Keratinocyte (primary cell): ENCODE results near the gene ASXL2. TPM values are rescaled to one million over a fixed set of nuclear protein-coding genes. Genes with fewer than 3 reads are reported as not detected.

ENCODE experiments used
- DNase-seq: peaks from one replicate; pipeline ENCODE4 v3.0.0-alpha.2; 2011; ENCODE audit warnings: low read depth, missing footprints, low spot score
- FAIRE-seq: peaks from 2 replicates; lab custom pipeline; 2011; peaks lifted over from hg19 to GRCh38; lab: Jason Lieb, UNC
- H2AFZ ChIP-seq: 2 replicates; pipeline ENCODE4 v1.6.0; 2012; ENCODE audit warnings: low read length, control low read depth, inconsistent platforms; ENCODE audit not compliant: control insufficient read depth
- H3K27ac ChIP-seq: 2 replicates; pipeline ENCODE4 v1.5.1; 2011; ENCODE audit warnings: low read length; ENCODE audit not compliant: control insufficient read depth, insufficient read depth
- H3K27me3 ChIP-seq: 3 replicates; pipeline ENCODE4 v1.6.0; 2011; ENCODE audit warnings: low read length; ENCODE audit not compliant: control insufficient read depth, insufficient read depth; ENCODE audit errors: extremely low read depth
- H3K36me3 ChIP-seq, 2 experiments: 2 replicates in 1 of 2; 3 replicates in 1 of 2; pipeline ENCODE4 v1.5.1; 2011; ENCODE audit warnings: low read length in 2 of 2, mild to moderate bottlenecking in 1 of 2; ENCODE audit not compliant: control insufficient read depth in 2 of 2, insufficient read depth in 2 of 2; ENCODE audit errors: extremely low read depth in 1 of 2
- H3K4me1 ChIP-seq: 3 replicates; pipeline ENCODE4 v1.5.1; 2011; ENCODE audit warnings: low read length; ENCODE audit not compliant: control insufficient read depth, insufficient read depth; ENCODE audit errors: extremely low read depth
- H3K4me2 ChIP-seq: 3 replicates; pipeline ENCODE4 v1.6.0; 2011; ENCODE audit warnings: low read depth, low read length; ENCODE audit not compliant: control insufficient read depth, insufficient read depth; ENCODE audit errors: extremely low read depth
- H3K4me3 ChIP-seq, 3 experiments: fragments of 200-600 bp in 1 of 3; sonication (generic) in 1 of 3; 2 replicates in 2 of 3; 3 replicates in 1 of 3; pipeline ENCODE4 v1.5.1; 2011 to 2016; ENCODE audit warnings: low read length in 3 of 3, mild to moderate bottlenecking in 3 of 3, control low read depth in 2 of 3, inconsistent platforms in 1 of 3, low read depth in 1 of 3, mixed read lengths in 1 of 3, mixed run types in 1 of 3, moderate library complexity in 1 of 3; ENCODE audit not compliant: control insufficient read depth in 2 of 3, insufficient read depth in 2 of 3; ENCODE audit errors: extremely low read depth in 1 of 3
- H3K79me2 ChIP-seq: 2 replicates; pipeline ENCODE4 v1.6.0; 2012; ENCODE audit warnings: low read length; ENCODE audit not compliant: control insufficient read depth, insufficient read depth
- H3K9ac ChIP-seq: 3 replicates; pipeline ENCODE4 v1.6.0; 2011; ENCODE audit warnings: low read length; ENCODE audit not compliant: control insufficient read depth, insufficient read depth; ENCODE audit errors: extremely low read depth
- H3K9me1 ChIP-seq: 3 replicates; pipeline ENCODE4 v1.6.0; 2011; ENCODE audit warnings: low read length; ENCODE audit not compliant: control insufficient read depth, insufficient read depth; ENCODE audit errors: extremely low read depth
- H3K9me3 ChIP-seq: 2 replicates; pipeline ENCODE4 v1.5.1; 2012; ENCODE audit warnings: low read depth, low read length; ENCODE audit not compliant: control insufficient read depth
- H4K20me1 ChIP-seq: 3 replicates; pipeline ENCODE4 v1.6.0; 2011; ENCODE audit warnings: low read length; ENCODE audit not compliant: control insufficient read depth, insufficient read depth; ENCODE audit errors: extremely low read depth
- CTCF ChIP-seq, 3 experiments: IDR thresholded peaks in 1 of 3; conservative IDR thresholded peaks in 1 of 3; optimal IDR thresholded peaks in 1 of 3; 2 replicates in 2 of 3; 3 replicates in 1 of 3; pipeline versions ENCODE3 to v1.5.1; 2011; ENCODE audit warnings: low read length in 3 of 3, mild to moderate bottlenecking in 3 of 3, moderate library complexity in 2 of 3, control low read depth in 1 of 3, inconsistent platforms in 1 of 3; ENCODE audit not compliant: insufficient read depth in 2 of 3; ENCODE audit errors: extremely low read depth in 1 of 3
- EZH2 ChIP-seq: IDR thresholded peaks from one replicate; pipeline ENCODE4 v1.6.1; 2012; ENCODE audit warnings: inconsistent platforms, mild to moderate bottlenecking, low read length, moderate library complexity
- dilution Hi-C: fragments of 300-500 bp; cut with MboI; formaldehyde crosslinking; loops from one replicate; pipeline ENCODE4 v1.7.0; 2020; ENCODE audit warnings: low sequenced_read_pairs; ENCODE audit not compliant: extremely low pct_ligation_motif_present
- polyA minus RNA-seq, 3 experiments: library from RNA; depleted of rRNA, polyadenylated mRNA; stranded (reverse); fragments of >200 nt; gene quantifications; 1 replicate in 1 of 3; 2 replicates in 1 of 3; 3 replicates in 1 of 3; pipeline ENCODE4 v1.2.3, GENCODE V29; 2011
- polyA plus RNA-seq, 5 experiments: library from polyadenylated mRNA; depleted of rRNA in 3 of 5; stranded (reverse) in 3 of 5; stranded (forward) in 1 of 5; unstranded in 1 of 5; fragments of >200 nt; gene quantifications; 1 replicate in 1 of 5; 2 replicates in 3 of 5; 3 replicates in 1 of 5; pipeline versions ENCODE4 v1.2.1 to v1.2.3, GENCODE V29; 2011 to 2012; ENCODE audit warnings: missing spikeins in 2 of 5, low read depth in 1 of 5, low replicate concordance in 1 of 5

Gene ASXL2
- polyA plus RNA-seq (8.9 to 18.1 TPM (median 12.5 TPM) in 3 replicates), polyA minus RNA-seq (15.4 to 26.3 TPM (median 15.9 TPM) in 3 replicates)
- 35.2 TPM for polyA plus RNA-seq (2011; ENCODE audit: low read depth)
- polyA plus RNA-seq (2011; cell fraction: cytosol; rRNA removed): 7.5 and 12.4 TPM in 2 replicates
- polyA plus RNA-seq (2011; cell fraction: nucleus; rRNA removed): 21.2 and 23.4 TPM in 2 replicates
- polyA plus RNA-seq (2012; ENCODE audit: low replicate concordance): 9.0 and 14.7 TPM in 2 replicates
- 9.0 TPM for polyA minus RNA-seq (2011; cell fraction: cytosol; rRNA and poly(A)+ RNA removed)
- polyA minus RNA-seq (2011; cell fraction: nucleus; rRNA and poly(A)+ RNA removed): 21.4 and 42.7 TPM in 2 replicates

GRCh38 chr2:25878361-25879132 lies at the start of gene ASXL2:
Gene ASXL2 (minus strand): TSS chr2:25878487. CDS start chr2:25878222, 265 bp downstream.
- dilution Hi-C loops: no loop called here
- Histone ChIP-seq H3K4me3 (peak within 1 kb of the TSS; percentile 94 to 99 (median 97)), H3K4me1 (peaks cover 19% of the 10 kb centered on the region), H3K9me1 (peaks cover 3% of the 10 kb centered on the region), H3K27ac (peak within 1 kb of the TSS; percentile 97), H3K9ac (peak within 1 kb of the TSS; percentile 99), H3K79me2 (peaks cover 45% of the 10 kb centered on the region), H3K36me3 (peaks cover 0 to 3% of the 10 kb centered on the region in 2 experiments), H3K9me3 (no peaks in the 10 kb centered on the region), H4K20me1 (no peaks in the 10 kb centered on the region), H3K27me3 (no peaks in the 10 kb centered on the region), H2AFZ (peak within 1 kb of the TSS; percentile 91), H3K4me2 (peak within 1 kb of the TSS; percentile 97)
- FAIRE-seq (peak; percentile 49), DNase-seq (peak; percentile 57)
- TF ChIP-seq EZH2 (no peak), CTCF (optimal IDR thresholded peaks at IDR 0.05 in 1 of 3, IDR thresholded peaks at IDR 0.05 in 1 of 3, conservative IDR thresholded peaks at IDR 0.05 in 1 of 3; ENCODE audit: extremely low read depth in 1 of 3, insufficient read depth in 2 of 3, low read length in 3 of 3) (no peak)

GRCh38 chr2:25926984-25927756 lies 48.9 kb upstream of the ASXL2 start:
- Histone ChIP-seq H3K27me3 (no peaks in the 10 kb centered on the region), H3K36me3 (peaks cover 0 to 16% of the 10 kb centered on the region in 2 experiments), H3K27ac (no peak overlapping the region), H3K9ac (no peak overlapping the region), H3K9me3 (no peaks in the 10 kb centered on the region), H3K4me3 (no peak overlapping the region), H3K4me1 (no peaks in the 10 kb centered on the region), H3K9me1 (no peaks in the 10 kb centered on the region), H3K79me2 (no peaks in the 10 kb centered on the region), H4K20me1 (no peaks in the 10 kb centered on the region), H3K4me2 (no peak overlapping the region), H2AFZ (no peak overlapping the region)
- dilution Hi-C loops: no loop called here
- DNase-seq: no peak
- FAIRE-seq: no peak
- TF ChIP-seq EZH2: no peak
- TF ChIP-seq CTCF (optimal IDR thresholded peaks at IDR 0.05 in 1 of 3, IDR thresholded peaks at IDR 0.05 in 1 of 3, conservative IDR thresholded peaks at IDR 0.05 in 1 of 3; ENCODE audit: extremely low read depth in 1 of 3, insufficient read depth in 2 of 3, low read length in 3 of 3): no peak
